HAP-1 (cell line): ENCODE data around the gene CACTIN.
"Not testable (repeated sequence)": the region's sequence is repeated elsewhere in the genome, so short reads cannot be mapped to it uniquely, and the experiment has no call there.

Source experiments
- DNase-seq, 2 experiments: peaks; one replicate each; pipeline ENCODE4 v3.0.0-alpha.2; 2016 to 2020; ENCODE audit warnings: low spot score in 2 of 2
- H3K27me3 ChIP-seq: fragments of 250-450 bp; sonication (Bioruptor Pico); 2 replicates; pipeline ENCODE4 v1.5.1; 2020; ENCODE audit warnings: low read depth, mild to moderate bottlenecking, moderate library complexity
- H3K36me3 ChIP-seq: fragments of 250-450 bp; sonication (Bioruptor Pico); replicated peaks from 2 replicates; pipeline ENCODE4 v1.5.1; 2020; ENCODE audit warnings: mild to moderate bottlenecking
- H3K4me1 ChIP-seq: fragments of 250-450 bp; sonication (Bioruptor Pico); 2 replicates; pipeline ENCODE4 v1.5.1; 2020; ENCODE audit warnings: mild to moderate bottlenecking
- H3K4me3 ChIP-seq: fragments of 250-450 bp; sonication (Bioruptor Pico); 2 replicates; pipeline ENCODE4 v1.5.1; 2020; ENCODE audit warnings: mild to moderate bottlenecking, moderate library complexity
- H3K9me3 ChIP-seq: fragments of 250-450 bp; sonication (Bioruptor Pico); 2 replicates; pipeline ENCODE4 v1.5.1; 2020; ENCODE audit warnings: mild to moderate bottlenecking, moderate library complexity
- in situ Hi-C: fragments of 300-500 bp; cut with MboI; formaldehyde crosslinking; loops from 3 replicates; pipeline ENCODE4 v1.14.3; 2020; ENCODE audit warnings: low sequenced_read_pairs, inconsistent platforms, mixed read lengths

The CACTIN gene

GRCh38 chr19:3667766-3668165 is 41.2 kb upstream of the CACTIN start:
- DNase-seq = no peak
- in situ Hi-C loops = no loop called here
- no peaks in the 10 kb centered on the region for H3K9me3 ChIP-seq
- no peak overlapping the region for H3K4me3 ChIP-seq
- H3K27me3 ChIP-seq = no peaks in the 10 kb centered on the region
- peaks cover 4% of the 10 kb centered on the region; the same call in 1 of the 2 replicates for H3K36me3 ChIP-seq
- H3K4me1 ChIP-seq = no peaks in the 10 kb centered on the region

- in situ Hi-C loops = no loop called here
- no peaks in the 10 kb centered on the region for H3K4me1 ChIP-seq
Measured at GRCh38 chr19:3667037-3667638, 40.5 kb upstream of the CACTIN start.

GRCh38 chr19:3666545-3666856 is 39.9 kb upstream of the CACTIN start:
- H3K4me1 ChIP-seq, in situ Hi-C loops, H3K36me3 ChIP-seq, H3K27me3 ChIP-seq, H3K9me3 ChIP-seq, DNase-seq, H3K4me3 ChIP-seq: not testable (repeated sequence)

More at GRCh38 chr19:3667037-3667638, 40.5 kb upstream of the CACTIN start:
- Histone ChIP-seq H3K27me3 (no peaks in the 10 kb centered on the region), H3K4me3 (no peak overlapping the region), H3K36me3 (peaks cover 4% of the 10 kb centered on the region; the same call in 1 of the 2 replicates), H3K9me3 (no peaks in the 10 kb centered on the region)
- no peak for DNase-seq

- in situ Hi-C loops = no loop called here
- Histone ChIP-seq H3K36me3 (peaks cover 4% of the 10 kb centered on the region; the same call in 1 of the 2 replicates), H3K27me3 (no peaks in the 10 kb centered on the region), H3K4me3 (no peak overlapping the region), H3K4me1 (no peaks in the 10 kb centered on the region), H3K9me3 (no peaks in the 10 kb centered on the region)
- DNase-seq = peak; percentile 16 to 81
Measured at GRCh38 chr19:3665681-3666544, 39.3 kb upstream of the CACTIN start.

- no peak for DNase-seq
- Histone ChIP-seq H3K27me3 (no peaks in the 10 kb centered on the region), H3K36me3 (peaks cover 4% of the 10 kb centered on the region; the same call in 1 of the 2 replicates), H3K4me3 (no peak overlapping the region), H3K4me1 (no peaks in the 10 kb centered on the region), H3K9me3 (no peaks in the 10 kb centered on the region)
- in situ Hi-C loops = no loop called here
Measured at GRCh38 chr19:3664879-3665642, 38.5 kb upstream of the CACTIN start.

- Histone ChIP-seq H3K4me3 (no peak overlapping the region), H3K9me3 (no peaks in the 10 kb centered on the region), H3K4me1 (no peaks in the 10 kb centered on the region), H3K36me3 (peaks cover 4% of the 10 kb centered on the region; the same call in 1 of the 2 replicates), H3K27me3 (no peaks in the 10 kb centered on the region)
- in situ Hi-C loops = no loop called here
- DNase-seq = no peak
Measured at GRCh38 chr19:3663838-3664237, 37.2 kb upstream of the CACTIN start.

- no peaks in the 10 kb centered on the region for H3K4me1 ChIP-seq
- no peak overlapping the region for H3K4me3 ChIP-seq
- in situ Hi-C loops = no loop called here
- H3K9me3 ChIP-seq = no peaks in the 10 kb centered on the region
- peaks cover 11% of the 10 kb centered on the region for H3K36me3 ChIP-seq
- H3K27me3 ChIP-seq = no peaks in the 10 kb centered on the region
- DNase-seq = no peak
Measured at GRCh38 chr19:3661284-3662238, 35.0 kb upstream of the CACTIN start.

- in situ Hi-C loops = no loop called here
- Histone ChIP-seq H3K36me3 (peaks cover 11% of the 10 kb centered on the region), H3K4me3 (no peak overlapping the region)
Measured at GRCh38 chr19:3660493-3661219, 34.1 kb upstream of the CACTIN start.

GRCh38 chr19:3659746-3660112 is 33.1 kb upstream of the CACTIN start:
- Histone ChIP-seq H3K9me3 (no peaks in the 10 kb centered on the region), H3K4me1 (no peaks in the 10 kb centered on the region), H3K27me3 (no peaks in the 10 kb centered on the region), H3K4me3 (no peak overlapping the region), H3K36me3 (peaks cover 11% of the 10 kb centered on the region)
- no peak for DNase-seq
- in situ Hi-C loops = no loop called here

More at GRCh38 chr19:3660493-3661219, 34.1 kb upstream of the CACTIN start:
- Histone ChIP-seq H3K27me3 (no peaks in the 10 kb centered on the region), H3K9me3 (no peaks in the 10 kb centered on the region), H3K4me1 (no peaks in the 10 kb centered on the region)
- DNase-seq = no peak

GRCh38 chr19:3658870-3659745 is 32.5 kb upstream of the CACTIN start:
- no peaks in the 10 kb centered on the region for H3K27me3 ChIP-seq
- in situ Hi-C loops = no loop called here
- H3K9me3 ChIP-seq = no peaks in the 10 kb centered on the region
- no peak overlapping the region for H3K4me3 ChIP-seq
- H3K4me1 ChIP-seq = no peaks in the 10 kb centered on the region
- DNase-seq = no peak
- H3K36me3 ChIP-seq = peaks cover 11% of the 10 kb centered on the region

GRCh38 chr19:3658004-3658869 is 31.6 kb upstream of the CACTIN start:
- peaks cover 8% of the 10 kb centered on the region for H3K36me3 ChIP-seq
- in situ Hi-C loops = no loop called here

More at GRCh38 chr19:3658004-3658869, 31.6 kb upstream of the CACTIN start:
- no peak for DNase-seq
- no peaks in the 10 kb centered on the region for H3K9me3 ChIP-seq
- no peaks in the 10 kb centered on the region for H3K4me1 ChIP-seq
- H3K27me3 ChIP-seq = no peaks in the 10 kb centered on the region
- H3K4me3 ChIP-seq = no peak overlapping the region
